GM21723 (cell line): ENCODE data around the gene ZMAT5.

ENCODE experiments used
- ATAC-seq: cut with Tn5 transposase; IDR thresholded peaks from one replicate; pipeline ENCODE4 v1.9.1; 2021; ENCODE audit warnings: mild to moderate bottlenecking, moderate library complexity; ENCODE audit not compliant: unreplicated experiment

Gene ZMAT5

GRCh38 chr22:29733362-29734201, 33.2 kb downstream of the ZMAT5 start:
- no peak for ATAC-seq

DNA sequence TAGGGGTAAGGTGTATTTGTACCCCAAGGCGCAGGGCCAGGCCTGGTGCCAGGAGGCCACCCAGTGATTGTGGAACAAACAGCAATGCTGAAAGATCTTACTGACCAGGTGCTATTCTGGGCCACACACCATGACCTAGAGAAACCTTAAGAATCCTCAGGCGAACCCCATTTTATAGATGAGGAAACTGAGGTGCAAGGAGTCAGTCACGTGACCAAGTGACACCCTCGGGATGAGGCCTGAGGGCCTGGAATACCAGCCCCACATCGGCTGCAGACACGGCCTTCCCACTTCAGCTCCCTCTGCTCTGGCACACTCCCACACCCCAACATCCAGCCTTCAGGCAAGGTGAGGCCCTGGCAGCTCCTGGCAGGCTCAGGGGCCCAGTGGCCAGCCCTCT, 33.9 kb downstream of the ZMAT5 start:
- no peak for ATAC-seq

DNA sequence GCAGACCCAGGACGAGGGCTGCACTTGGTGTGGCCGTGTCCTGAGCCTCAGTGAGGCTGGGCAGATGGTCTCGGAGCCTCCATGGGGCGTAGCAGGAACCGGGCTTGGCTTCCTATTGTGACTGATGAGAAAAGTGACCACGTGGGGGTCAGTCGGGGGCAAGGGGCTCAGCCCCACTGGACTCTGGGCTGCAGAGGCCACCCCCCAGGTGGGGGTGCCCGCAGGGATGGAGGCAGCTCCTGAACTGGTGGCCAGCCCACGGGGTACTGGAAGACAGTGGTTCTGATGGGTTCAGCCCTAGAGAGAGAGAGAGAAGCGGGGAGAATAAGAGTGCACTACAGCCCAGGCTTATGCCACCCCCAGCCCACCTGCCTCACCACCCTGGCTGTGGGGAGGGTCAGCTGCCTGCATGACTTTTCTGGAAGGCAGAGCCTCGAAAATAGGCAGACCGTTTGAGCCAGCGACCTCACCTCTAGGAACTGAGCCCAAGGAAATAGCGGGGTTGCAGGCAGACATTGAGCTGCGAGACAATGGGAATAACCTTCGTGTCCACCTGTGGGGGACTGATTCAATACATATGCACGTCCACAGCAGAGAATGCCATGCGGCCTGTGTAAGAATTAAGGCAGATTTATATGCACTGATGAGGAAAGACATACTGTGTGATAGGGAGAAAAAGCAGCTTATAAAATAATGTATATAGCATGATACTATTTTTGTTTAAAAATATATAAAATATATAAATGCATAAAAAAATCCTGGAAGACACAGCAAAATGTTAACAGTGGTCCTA, 35.6 kb downstream of the ZMAT5 start:
- no peak for ATAC-seq

GRCh38 chr22:29729161-29729560, 37.6 kb downstream of the ZMAT5 start:
- ATAC-seq, result no peak

- ATAC-seq, result no peak
Observed at GRCh38 chr22:29727131-29727523, 39.7 kb downstream of the ZMAT5 start.

DNA sequence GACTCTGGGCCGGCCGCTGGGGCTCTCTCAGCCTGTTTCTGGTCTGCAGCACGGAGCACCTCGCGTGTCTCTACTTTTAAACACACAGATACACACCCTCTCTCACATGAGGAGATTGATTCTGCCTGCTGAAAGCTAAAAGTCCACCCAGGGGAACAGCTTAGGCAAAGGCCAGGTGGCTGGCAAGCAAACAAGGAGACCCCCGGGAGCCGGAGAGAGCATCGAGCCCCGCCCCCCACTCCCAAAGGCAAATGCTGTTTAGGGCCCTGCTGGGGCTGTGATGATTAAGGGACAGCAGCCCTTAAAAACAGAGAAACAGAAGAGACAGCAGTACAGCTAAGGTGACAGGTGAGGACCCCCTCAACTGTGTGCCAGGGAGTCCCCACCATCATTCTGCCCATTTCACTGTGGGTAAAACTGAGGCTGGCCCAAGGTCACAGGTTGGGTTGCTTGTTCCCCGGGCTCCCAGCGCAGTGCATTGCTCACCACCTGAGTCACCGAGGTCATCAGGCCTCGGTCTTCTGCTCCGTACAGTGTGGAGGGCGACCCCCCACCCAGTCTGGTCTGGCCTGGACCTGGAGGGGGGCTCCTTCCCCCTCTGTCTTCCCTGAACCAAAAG, 40.2 kb downstream of the ZMAT5 start:
- ATAC-seq, result no peak

GRCh38 chr22:29726106-29726505, 40.7 kb downstream of the ZMAT5 start:
- ATAC-seq, result no peak

- no peak for ATAC-seq
Observed at GRCh38 chr22:29724843-29725242, 42.0 kb downstream of the ZMAT5 start.

GRCh38 chr22:29723766-29724165, 43.0 kb downstream of the ZMAT5 start:
- ATAC-seq, result no peak

- no peak for ATAC-seq
Observed at GRCh38 chr22:29722587-29722986, 44.2 kb downstream of the ZMAT5 start.

DNA sequence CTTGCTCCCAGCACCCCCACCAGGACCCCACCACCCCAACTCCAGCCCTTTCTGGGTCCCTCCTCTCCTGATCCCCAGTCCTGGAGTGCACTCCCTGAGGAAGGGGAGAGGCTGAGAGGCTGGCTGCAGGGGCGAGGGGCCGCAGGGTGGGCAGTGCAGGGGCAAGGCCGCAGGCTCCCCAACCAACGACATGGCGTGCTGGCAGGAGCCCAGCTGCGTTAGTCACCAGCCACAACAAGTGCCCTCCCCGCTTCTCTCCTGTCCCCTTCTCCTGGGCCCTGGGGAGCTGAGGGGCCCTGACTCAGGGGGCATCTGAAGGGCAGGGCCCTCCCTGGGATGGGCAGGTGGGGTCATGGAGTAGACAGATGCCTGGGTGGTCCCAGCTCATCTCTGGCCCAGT, 44.7 kb downstream of the ZMAT5 start:
- no peak for ATAC-seq

DNA sequence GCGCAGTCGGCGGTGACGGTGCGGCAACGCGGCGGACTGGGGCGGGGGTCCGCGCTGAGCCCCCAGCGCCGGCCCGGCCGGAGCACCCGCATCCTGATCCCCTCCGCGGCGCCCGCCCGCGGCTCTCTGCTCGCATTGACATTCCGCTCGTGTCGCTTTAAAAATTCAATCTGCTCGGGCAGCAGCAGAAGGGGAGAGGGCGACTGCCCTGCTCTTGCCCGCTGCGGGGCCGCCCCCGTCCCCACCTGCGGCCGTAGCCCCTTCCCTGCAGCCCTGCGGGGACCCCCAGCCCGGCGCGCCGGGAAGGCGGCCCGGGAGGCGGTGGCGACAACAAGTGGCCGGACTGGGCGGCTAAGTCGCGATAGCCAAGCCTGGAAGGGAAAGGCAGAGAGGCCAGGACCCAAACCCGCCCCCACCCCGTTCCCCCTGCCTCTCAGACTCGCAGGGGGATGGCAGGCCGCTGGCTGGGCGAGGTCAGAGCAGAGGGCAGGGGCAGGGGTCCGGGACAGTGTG, 45.9 kb downstream of the ZMAT5 start:
- no peak for ATAC-seq

GRCh38 chr22:29719899-29720645, 46.7 kb downstream of the ZMAT5 start, which contains the start of gene CABP7:
Gene CABP7 (plus strand): TSS chr22:29720003. CDS start chr22:29720425, 422 bp downstream.
- ATAC-seq, result no peak

DNA sequence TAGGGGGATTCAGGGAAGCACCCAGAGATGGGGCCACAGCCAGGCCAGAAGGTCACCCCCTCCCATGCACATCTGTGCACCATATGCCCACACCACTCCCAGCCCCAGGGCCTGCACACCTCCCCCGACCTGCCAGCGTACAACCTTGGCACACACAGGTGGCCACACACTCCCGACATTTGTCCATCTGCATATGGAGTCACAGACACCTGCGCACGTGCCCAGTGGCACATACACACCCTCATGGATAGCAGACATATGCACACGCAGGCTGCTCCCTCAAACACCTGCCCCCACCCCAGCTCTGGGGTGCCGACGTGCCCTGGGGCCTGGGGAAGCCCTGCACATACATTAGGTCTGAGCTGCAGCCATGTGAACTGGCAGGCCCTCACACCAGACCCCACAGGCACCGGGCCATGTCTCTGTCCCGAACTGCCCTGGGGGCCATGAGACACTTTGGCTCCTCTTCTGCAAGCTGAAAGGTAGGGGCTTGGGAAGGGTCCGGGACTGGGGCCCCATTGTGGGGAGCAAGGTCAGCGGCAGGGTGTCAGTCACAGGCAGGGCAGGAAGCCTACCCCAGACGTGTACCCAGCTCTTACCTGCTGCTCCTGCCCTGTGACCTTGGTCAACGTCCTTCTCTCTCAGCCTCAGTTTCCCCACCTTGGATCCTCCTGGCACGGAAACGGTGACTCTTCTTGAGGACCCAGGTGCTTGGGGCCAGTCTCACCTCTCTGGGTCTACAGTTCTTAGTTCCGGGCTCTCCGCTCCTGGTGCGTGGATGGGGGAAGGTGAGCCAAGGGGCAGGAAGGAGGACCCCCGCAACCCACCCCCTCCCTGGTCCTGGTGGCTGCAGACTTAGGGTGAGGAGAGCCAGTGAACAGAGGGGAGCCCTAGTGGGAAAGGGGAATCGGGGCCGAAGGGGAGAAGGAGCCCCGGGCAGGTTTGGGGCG, 47.6 kb downstream of the ZMAT5 start:
- ATAC-seq, result no peak

- ATAC-seq, result no peak
Observed at GRCh38 chr22:29717789-29718188, 49.0 kb downstream of the ZMAT5 start.

DNA sequence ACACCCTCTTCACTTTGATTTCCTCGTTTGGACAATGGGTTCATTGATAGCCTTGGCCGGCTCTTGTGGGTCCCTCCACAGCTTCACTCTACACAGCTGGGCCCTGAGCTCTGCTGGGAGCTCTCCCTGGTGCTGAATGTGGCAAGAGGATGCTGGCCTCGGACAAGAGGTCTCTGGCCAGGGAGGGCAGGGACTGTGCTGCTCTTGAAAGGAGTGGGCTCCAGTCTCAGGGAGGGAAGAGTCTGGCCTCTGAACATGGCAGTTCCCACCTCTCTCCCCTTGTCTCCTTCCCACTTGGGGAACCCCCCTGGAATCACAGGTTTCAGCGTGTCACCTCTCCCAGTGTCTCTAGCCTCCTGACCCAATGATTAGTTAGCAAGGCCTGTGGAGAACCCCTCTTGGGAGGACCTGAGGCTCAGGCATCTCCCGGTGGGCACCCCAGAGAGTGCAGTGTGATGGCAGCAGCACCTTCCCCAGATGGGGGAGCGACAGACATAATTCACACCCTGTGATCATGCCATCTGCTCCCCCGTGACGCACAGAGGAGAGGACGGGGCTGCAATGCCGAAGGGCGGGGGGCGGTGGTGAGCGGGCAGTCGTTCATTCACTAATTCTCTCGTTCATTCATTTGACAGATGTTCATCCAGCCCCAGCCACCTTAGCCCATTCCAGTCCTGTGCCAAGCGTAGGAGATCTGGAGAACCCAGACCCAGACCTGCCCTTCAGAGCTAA, 49.8 kb downstream of the ZMAT5 start:
- no peak for ATAC-seq

- no peak for ATAC-seq
Observed at GRCh38 chr22:29715705-29716104, 51.1 kb downstream of the ZMAT5 start.

GRCh38 chr22:29715240-29715639, 51.6 kb downstream of the ZMAT5 start:
- no peak for ATAC-seq

DNA sequence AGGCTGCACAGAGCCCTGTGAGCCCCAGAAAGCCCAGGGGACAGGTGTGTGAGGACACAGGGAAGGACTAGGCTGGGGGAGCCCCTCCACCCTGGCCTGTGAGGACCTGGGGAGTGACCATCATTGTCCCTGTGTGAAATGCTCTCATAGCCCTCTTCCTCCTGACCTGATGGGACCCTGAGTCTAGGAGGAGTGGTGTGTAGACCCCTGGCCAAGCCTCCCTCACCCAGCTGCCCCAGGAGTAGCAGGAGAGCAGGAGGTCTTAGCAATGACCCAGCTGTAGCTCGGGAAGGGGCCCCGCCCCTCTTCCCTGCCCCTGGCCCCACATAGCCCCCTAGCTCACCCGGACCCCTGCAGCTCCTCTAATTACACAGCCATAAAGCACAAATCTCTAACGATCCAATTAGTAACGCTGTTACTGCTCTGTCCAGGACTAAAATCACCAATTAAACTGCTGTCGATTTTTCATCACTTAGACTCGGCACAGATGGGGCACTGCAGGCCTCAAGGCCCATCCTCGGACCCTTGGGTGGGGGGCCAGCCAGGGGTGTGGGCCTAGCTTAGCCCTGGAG, 53.6 kb downstream of the ZMAT5 start:
- no peak for ATAC-seq
